Endothelial cell of umbilical vein (primary cell): ENCODE measurements around the gene CIPC. TPM values are rescaled to one million over a fixed set of nuclear protein-coding genes. Genes with fewer than 3 reads are reported as not detected.

Source experiments
- BruUV-seq: library from RNA; stranded (reverse); fragments of 400-500 nt; replicated peaks from 2 replicates; lab custom pipeline; 2021; lab: Mats Ljungman, UMichigan
- CTCF ChIA-PET: fragments of 300-600, 350-600 bp; sonication (Branson Sonifier 250); formaldehyde crosslinking; loops from one replicate; lab custom pipeline; 2021; ENCODE audit warnings: antibody characterized with exemption, inconsistent platforms; lab: Charles Lee
- POLR2A ChIA-PET: fragments of 300-600, 350-600 bp; sonication (Branson Sonifier 250); formaldehyde crosslinking; loops from one replicate; lab custom pipeline; 2021; ENCODE audit warnings: antibody characterized with exemption, inconsistent platforms; lab: Charles Lee
- DNase-seq: peaks from one replicate; pipeline ENCODE4 v3.0.0-alpha.2; 2011; ENCODE audit warnings: low read depth, low spot score
- FAIRE-seq: peaks from 2 replicates; lab custom pipeline; 2011; peaks lifted over from hg19 to GRCh38; lab: Jason Lieb, UNC
- H2AFZ ChIP-seq: 2 replicates; pipeline ENCODE4 v1.6.0; 2012; ENCODE audit warnings: low read depth, low read length, control low read depth, inconsistent platforms
- H3K27ac ChIP-seq: 2 replicates; pipeline ENCODE4 v1.5.1; 2011; ENCODE audit warnings: low read depth, mild to moderate bottlenecking, control low read depth, low read length, moderate library complexity; ENCODE audit not compliant: insufficient read depth
- H3K27me3 ChIP-seq, 2 experiments: 2 replicates each; pipeline versions ENCODE4 v1.6.0 to v1.6.1; 2011; ENCODE audit warnings: low read length in 2 of 2, mixed read lengths in 1 of 2; ENCODE audit not compliant: control insufficient read depth in 2 of 2, insufficient read depth in 2 of 2
- H3K36me3 ChIP-seq, 2 experiments: 2 replicates in 1 of 2; 3 replicates in 1 of 2; pipeline ENCODE4 v1.5.1; 2011; ENCODE audit warnings: low read length in 2 of 2, mild to moderate bottlenecking in 1 of 2, moderate library complexity in 1 of 2; ENCODE audit not compliant: control insufficient read depth in 2 of 2, insufficient read depth in 2 of 2; ENCODE audit errors: extremely low read depth in 1 of 2
- H3K4me1 ChIP-seq: 3 replicates; pipeline ENCODE4 v1.5.1; 2011; ENCODE audit warnings: mild to moderate bottlenecking, low read length; ENCODE audit not compliant: control insufficient read depth, insufficient read depth; ENCODE audit errors: extremely low read depth
- H3K4me2 ChIP-seq: 2 replicates; pipeline ENCODE4 v1.6.1; 2011; ENCODE audit warnings: low read length, control low read depth, mixed read lengths; ENCODE audit not compliant: insufficient read depth
- H3K4me3 ChIP-seq, 3 experiments: fragments of 200-600 bp in 1 of 3; sonication (generic), shearing (Covaris generic) in 1 of 3; replicated peaks in 1 of 3; 2 replicates each; pipeline ENCODE4 v1.5.1; 2011 to 2016; ENCODE audit warnings: control low read depth in 3 of 3, low read length in 3 of 3, mild to moderate bottlenecking in 2 of 3, inconsistent platforms in 1 of 3, low read depth in 1 of 3, moderate library complexity in 1 of 3; ENCODE audit not compliant: insufficient read depth in 1 of 3
- H3K79me2 ChIP-seq: 2 replicates; pipeline ENCODE4 v1.6.0; 2012; ENCODE audit warnings: low read length, inconsistent platforms; ENCODE audit not compliant: control insufficient read depth, insufficient read depth
- H3K9ac ChIP-seq: replicated peaks from 2 replicates; pipeline ENCODE3; 2011; ENCODE audit warnings: low read length, control low read depth; ENCODE audit not compliant: insufficient read depth; ENCODE audit errors: extremely low read depth
- H3K9me1 ChIP-seq: replicated peaks from 3 replicates; pipeline ENCODE4 v1.6.0; 2011; ENCODE audit warnings: mild to moderate bottlenecking, low read length; ENCODE audit not compliant: control insufficient read depth, insufficient read depth; ENCODE audit errors: extremely low read depth
- H3K9me3 ChIP-seq: replicated peaks from 2 replicates; pipeline ENCODE4 v1.5.1; 2012; ENCODE audit warnings: low read length, inconsistent platforms; ENCODE audit not compliant: control insufficient read depth, insufficient read depth
- H4K20me1 ChIP-seq: replicated peaks from 2 replicates; pipeline ENCODE3; 2011; ENCODE audit warnings: mild to moderate bottlenecking, low read length; ENCODE audit not compliant: control insufficient read depth, insufficient read depth; ENCODE audit errors: extremely low read depth
- CTCF ChIP-seq, 2 donors: IDR thresholded peaks; 1 replicate in 1 of 2; 2 replicates in 1 of 2; pipeline ENCODE4 v1.5.1; 2011; ENCODE audit warnings: low read length in 2 of 2, mild to moderate bottlenecking in 2 of 2, moderate library complexity in 2 of 2, control low read depth in 1 of 2, inconsistent platforms in 1 of 2, low read depth in 1 of 2; ENCODE audit not compliant: insufficient read depth in 1 of 2; ENCODE audit errors: extremely low read depth in 1 of 2
- EZH2 ChIP-seq: IDR thresholded peaks from 2 replicates; pipeline ENCODE4 v1.6.1; 2012; ENCODE audit warnings: borderline replicate concordance, low read depth, mild to moderate bottlenecking, moderate library complexity, low read length, inconsistent platforms; ENCODE audit not compliant: severe bottlenecking
- FOS ChIP-seq: IDR thresholded peaks from 2 replicates; pipeline ENCODE4 v1.6.1; 2011; ENCODE audit warnings: mild to moderate bottlenecking, low read length, moderate library complexity, borderline replicate concordance; ENCODE audit not compliant: insufficient read depth
- GATA2 ChIP-seq: IDR thresholded peaks from 2 replicates; pipeline ENCODE4 v1.7.0; 2011; ENCODE audit warnings: low read depth, mild to moderate bottlenecking, moderate library complexity, mixed read lengths, low read length; ENCODE audit not compliant: insufficient read length, insufficient read depth
- JUN ChIP-seq: IDR thresholded peaks from 2 replicates; pipeline ENCODE4 v1.6.1; 2011; ENCODE audit warnings: borderline replicate concordance, low read depth; ENCODE audit not compliant: insufficient read length, insufficient read depth
- MAX ChIP-seq: IDR thresholded peaks from 2 replicates; pipeline ENCODE4 v1.6.1; 2011; ENCODE audit not compliant: insufficient read depth, insufficient read length
- MYC ChIP-seq: IDR thresholded peaks from one replicate; pipeline ENCODE4 v1.6.1; 2011; ENCODE audit warnings: mild to moderate bottlenecking, low read depth, low read length
- POLR2A ChIP-seq: IDR thresholded peaks from 2 replicates; pipeline ENCODE4 v1.6.1; 2012; ENCODE audit warnings: low read depth, mild to moderate bottlenecking, control low read depth, low read length
- POLR2AphosphoS5 ChIP-seq: IDR thresholded peaks from 2 replicates; pipeline ENCODE4 v1.6.1; 2012; ENCODE audit warnings: low read depth, mild to moderate bottlenecking, control low read depth, low read length, moderate library complexity; ENCODE audit not compliant: insufficient read depth
- dilution Hi-C: fragments of 300-500 bp; cut with MboI; formaldehyde crosslinking; loops from one replicate; pipeline ENCODE4 v1.15.0; 2019; ENCODE audit warnings: low sequenced_read_pairs; ENCODE audit not compliant: extremely low pct_ligation_motif_present
- intact Hi-C: fragments of 100-400 bp; cut with micrococcal nuclease; formaldehyde crosslinking; loops from one replicate; pipeline ENCODE4 v1.10.0; 2022
- polyA plus RNA-seq, 4 experiments: library from polyadenylated mRNA; depleted of rRNA in 3 of 4; stranded (reverse) in 3 of 4; unstranded in 1 of 4; fragments of >200 nt; gene quantifications; 2 replicates each; pipeline versions ENCODE4 v1.2.1 to v1.2.3, GENCODE V29; 2011 to 2012; ENCODE audit warnings: missing spikeins in 1 of 4
- total RNA-seq: library from RNA; stranded (reverse); gene quantifications from 2 replicates; pipeline ENCODE4 v1.2.3, GENCODE V29; 2021

CIPC gene
- total and polyA plus RNA-seq, 2 donors (not counting 3 experiments of a cell fraction or from before 2014, with no cell fraction given) = 8.8 to 17.4 TPM

GRCh38 chr14:77113644-77114043, 15.6 kb downstream of the CIPC start:
- no peak for DNase-seq
- Histone ChIP-seq H3K4me3 (no peak overlapping the region), H4K20me1 (no peaks in the 10 kb centered on the region), H3K36me3 (peaks cover 12 to 14% of the 10 kb centered on the region in 2 experiments), H3K27me3 (no peaks in the 10 kb centered on the region), H3K9me3 (no peaks in the 10 kb centered on the region), H3K79me2 (no peaks in the 10 kb centered on the region), H3K9ac (no peak overlapping the region), H2AFZ (no peak overlapping the region), H3K4me1 (peaks cover 14% of the 10 kb centered on the region), H3K4me2 (no peak overlapping the region), H3K27ac (no peak overlapping the region), H3K9me1 (no peaks in the 10 kb centered on the region)
- no TSS peak for BruUV-seq
- TF ChIP-seq GATA2 = no peak
- TF ChIP-seq POLR2AphosphoS5 = no peak
- no peak for TF ChIP-seq MAX
- no peak for TF ChIP-seq FOS
- TF ChIP-seq EZH2 = no peak
- TF ChIP-seq JUN = no peak
- no peak for TF ChIP-seq CTCF (IDR thresholded peaks at IDR 0.05; ENCODE audit: extremely low read depth in 1 of 2, insufficient read depth in 1 of 2, low read depth in 1 of 2, low read length in 2 of 2)
- TF ChIP-seq POLR2A = no peak
- no peak for TF ChIP-seq MYC
- ChIA-PET POLR2A (no interaction called here), CTCF (interaction anchor here (0.8 to 1.9 kb wide), 4 partner anchors 10 to 238 kb away, joined by 3 to 11 read pairs (median 4); no protein-coding TSS in a partner anchor)
- intact Hi-C loops (no loop called here), dilution Hi-C loops (no loop called here)
- no peak for FAIRE-seq
